C4-2B (cell line): ENCODE results near the gene INPP5B.

Source experiments
- ZFX ChIP-seq: fragments of 450-650 bp; IDR thresholded peaks from 2 replicates; pipeline ENCODE4 v1.6.1; 2017
- TF ChIP-seq, protein P1 (sequence below): fragments of 450-650 bp; conservative IDR thresholded peaks from 2 replicates; pipeline ENCODE4 v1.5.1; 2017; ENCODE audit warnings: mild to moderate bottlenecking

- TF ChIP-seq, protein P1, sequence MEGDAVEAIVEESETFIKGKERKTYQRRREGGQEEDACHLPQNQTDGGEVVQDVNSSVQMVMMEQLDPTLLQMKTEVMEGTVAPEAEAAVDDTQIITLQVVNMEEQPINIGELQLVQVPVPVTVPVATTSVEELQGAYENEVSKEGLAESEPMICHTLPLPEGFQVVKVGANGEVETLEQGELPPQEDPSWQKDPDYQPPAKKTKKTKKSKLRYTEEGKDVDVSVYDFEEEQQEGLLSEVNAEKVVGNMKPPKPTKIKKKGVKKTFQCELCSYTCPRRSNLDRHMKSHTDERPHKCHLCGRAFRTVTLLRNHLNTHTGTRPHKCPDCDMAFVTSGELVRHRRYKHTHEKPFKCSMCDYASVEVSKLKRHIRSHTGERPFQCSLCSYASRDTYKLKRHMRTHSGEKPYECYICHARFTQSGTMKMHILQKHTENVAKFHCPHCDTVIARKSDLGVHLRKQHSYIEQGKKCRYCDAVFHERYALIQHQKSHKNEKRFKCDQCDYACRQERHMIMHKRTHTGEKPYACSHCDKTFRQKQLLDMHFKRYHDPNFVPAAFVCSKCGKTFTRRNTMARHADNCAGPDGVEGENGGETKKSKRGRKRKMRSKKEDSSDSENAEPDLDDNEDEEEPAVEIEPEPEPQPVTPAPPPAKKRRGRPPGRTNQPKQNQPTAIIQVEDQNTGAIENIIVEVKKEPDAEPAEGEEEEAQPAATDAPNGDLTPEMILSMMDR, result no peak
- TF ChIP-seq ZFX, result no peak
Measured at GRCh38 chr1:37995751-37996345, 49.0 kb upstream of the INPP5B start.
